HFF-Myc (cell line): Measurements from ENCODE around the gene GREB1.

ENCODE experiments used
- DNase-seq: peaks from one replicate; pipeline ENCODE4 v3.0.0-alpha.2; 2011; ENCODE audit warnings: low read depth; ENCODE audit errors: extremely low read depth
- H3K4me3 ChIP-seq: replicated peaks from 2 replicates; pipeline ENCODE4 v1.5.1; 2011; ENCODE audit warnings: low read depth, mild to moderate bottlenecking, control low read depth, low read length
- CTCF ChIP-seq: IDR thresholded peaks from 2 replicates; pipeline ENCODE4 v1.5.1; 2012; ENCODE audit warnings: mild to moderate bottlenecking, low read depth, low read length, control low read depth; ENCODE audit errors: missing control alignments

Gene GREB1

GRCh38 chr2:11558214-11558886 lies 24.5 kb downstream of the GREB1 start:
- TF ChIP-seq CTCF, result no peak
- no peak overlapping the region for H3K4me3 ChIP-seq
- DNase-seq, result no peak

- H3K4me3 ChIP-seq, result no peak overlapping the region
- no peak for TF ChIP-seq CTCF
These were observed 25.4 kb downstream of the GREB1 start for GRCh38 chr2:11559066-11559785.

DNA sequence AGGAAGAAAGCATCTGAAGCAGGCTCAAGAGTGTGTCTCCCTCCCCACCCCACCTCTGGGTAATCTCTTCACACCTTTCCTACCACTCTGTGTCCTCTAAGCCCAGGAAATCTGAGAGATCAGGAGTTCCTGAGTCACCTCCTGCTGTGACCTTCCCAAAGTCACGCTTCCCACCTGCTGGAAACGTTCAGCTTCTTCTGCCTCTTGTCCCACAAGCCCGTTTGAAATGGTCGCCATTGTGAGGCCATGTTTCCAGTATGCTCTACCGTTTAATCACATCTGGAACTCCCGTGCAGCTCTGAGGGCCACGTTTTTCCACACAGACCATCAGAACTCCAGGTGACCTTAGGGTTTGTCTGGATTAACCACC lies 25.9 kb downstream of the GREB1 start:
- no peak for DNase-seq
- TF ChIP-seq CTCF, result no peak
- no peak overlapping the region for H3K4me3 ChIP-seq

More at GRCh38 chr2:11559066-11559785, 25.4 kb downstream of the GREB1 start:
- DNase-seq, result no peak

GRCh38 chr2:11560806-11561205 lies 27.0 kb downstream of the GREB1 start:
- H3K4me3 ChIP-seq, result no peak overlapping the region
- no peak for DNase-seq
- no peak for TF ChIP-seq CTCF

DNA sequence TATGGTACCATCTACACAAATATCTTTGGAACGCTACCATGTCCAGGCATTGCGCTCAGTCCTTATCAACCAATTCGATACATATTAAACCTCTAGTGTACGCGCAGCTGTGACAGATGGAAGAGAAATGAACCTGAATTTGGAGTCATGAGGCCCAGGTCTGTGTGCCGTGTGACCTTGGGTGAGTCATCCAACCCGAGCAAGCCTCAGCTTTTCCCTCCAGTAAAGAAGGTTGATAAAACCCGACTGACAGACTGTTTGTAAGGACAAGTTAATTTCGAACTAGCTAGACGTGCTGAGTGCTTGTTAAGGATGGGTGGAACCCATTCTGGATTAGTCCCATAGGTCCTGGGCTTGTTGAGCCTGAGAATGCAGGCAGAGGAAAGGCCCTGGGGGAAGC lies 28.2 kb downstream of the GREB1 start:
- TF ChIP-seq CTCF, result no peak
- H3K4me3 ChIP-seq, result no peak overlapping the region
- DNase-seq, result no peak

DNA sequence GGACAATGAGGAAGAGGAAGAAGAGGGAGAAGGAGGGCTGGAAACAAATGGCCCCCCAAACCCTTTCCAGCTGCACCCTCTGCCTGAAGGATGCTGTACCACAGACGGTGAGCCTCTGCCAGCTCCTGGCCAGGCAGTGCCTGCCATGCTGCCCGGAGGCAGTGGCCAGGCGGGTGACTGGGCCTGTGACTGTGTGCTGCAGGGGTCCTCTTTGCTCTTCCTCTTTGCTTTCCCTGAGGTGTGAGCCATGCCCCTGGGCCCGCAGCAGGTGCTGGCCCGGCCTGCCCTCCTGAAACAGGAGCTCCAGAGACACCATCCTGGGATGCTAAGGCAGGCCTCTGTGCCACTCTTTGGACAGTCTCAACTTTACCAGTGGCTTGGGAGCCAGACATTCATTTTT lies 28.6 kb downstream of the GREB1 start:
- no peak overlapping the region for H3K4me3 ChIP-seq
- no peak for TF ChIP-seq CTCF
- DNase-seq, result no peak
